Measurements from ENCODE around the gene DGLUCY.

DNA sequence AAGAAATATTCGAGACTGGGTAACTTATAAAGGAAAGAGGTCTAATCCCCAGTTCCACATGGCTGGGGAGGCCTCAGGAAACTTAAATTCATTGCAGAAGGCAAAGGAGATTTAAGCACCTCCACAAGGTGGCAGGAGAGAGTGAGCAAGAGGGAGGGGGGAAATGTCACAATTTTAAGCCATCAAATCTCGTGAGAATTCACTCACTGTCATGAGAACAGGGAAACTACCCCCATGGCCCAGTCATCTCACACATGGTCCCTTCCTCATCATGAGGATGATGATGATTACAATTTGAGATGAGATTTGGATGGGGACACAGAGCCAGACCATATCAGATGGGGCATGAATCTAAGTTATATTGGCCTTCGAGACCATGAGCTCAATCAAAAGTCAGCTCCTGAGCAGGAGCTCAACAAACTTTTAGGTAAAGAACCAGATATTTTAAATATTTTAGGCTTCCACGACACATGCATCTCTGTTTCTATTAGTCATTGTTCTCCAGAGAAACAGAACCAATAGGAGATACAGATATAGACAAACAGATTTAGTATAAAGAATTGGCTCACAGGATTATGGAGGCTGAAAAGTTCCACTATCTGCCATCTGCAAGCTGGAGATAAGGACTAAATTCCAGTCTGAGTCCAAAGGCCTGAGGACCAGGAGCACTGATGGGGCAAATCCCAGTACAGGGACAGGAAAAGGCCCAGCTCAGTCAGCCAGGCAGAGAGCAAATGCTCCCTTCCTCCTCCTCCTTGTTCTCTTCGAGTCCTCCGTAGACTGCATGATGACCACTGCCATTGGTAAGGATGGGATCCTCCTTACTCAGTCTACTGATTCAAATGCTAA is 24.9 kb downstream of the DGLUCY start:
- TF ChIP-seq, protein P1, sequence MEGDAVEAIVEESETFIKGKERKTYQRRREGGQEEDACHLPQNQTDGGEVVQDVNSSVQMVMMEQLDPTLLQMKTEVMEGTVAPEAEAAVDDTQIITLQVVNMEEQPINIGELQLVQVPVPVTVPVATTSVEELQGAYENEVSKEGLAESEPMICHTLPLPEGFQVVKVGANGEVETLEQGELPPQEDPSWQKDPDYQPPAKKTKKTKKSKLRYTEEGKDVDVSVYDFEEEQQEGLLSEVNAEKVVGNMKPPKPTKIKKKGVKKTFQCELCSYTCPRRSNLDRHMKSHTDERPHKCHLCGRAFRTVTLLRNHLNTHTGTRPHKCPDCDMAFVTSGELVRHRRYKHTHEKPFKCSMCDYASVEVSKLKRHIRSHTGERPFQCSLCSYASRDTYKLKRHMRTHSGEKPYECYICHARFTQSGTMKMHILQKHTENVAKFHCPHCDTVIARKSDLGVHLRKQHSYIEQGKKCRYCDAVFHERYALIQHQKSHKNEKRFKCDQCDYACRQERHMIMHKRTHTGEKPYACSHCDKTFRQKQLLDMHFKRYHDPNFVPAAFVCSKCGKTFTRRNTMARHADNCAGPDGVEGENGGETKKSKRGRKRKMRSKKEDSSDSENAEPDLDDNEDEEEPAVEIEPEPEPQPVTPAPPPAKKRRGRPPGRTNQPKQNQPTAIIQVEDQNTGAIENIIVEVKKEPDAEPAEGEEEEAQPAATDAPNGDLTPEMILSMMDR (IDR thresholded peaks at IDR 0.05), result peak; percentile 82
- no peak for TF ChIP-seq ZFX (IDR thresholded peaks at IDR 0.05; ENCODE audit: borderline replicate concordance)
